Spleen (tissue), 11 donors: ENCODE measurements around the gene STAU1. TPM values are rescaled to one million over a fixed set of nuclear protein-coding genes. Genes with fewer than 3 reads are reported as not detected.
A peak's percentile ranks its signal among the peaks of the same experiment; 100 is the strongest.

Experiments used
- DNase-seq: peaks from one replicate; pipeline ENCODE4 v3.0.0-alpha.2; 2020
- H3K27ac ChIP-seq, 8 donors: fragments of 200-600 bp; sonication (generic) in 7 of 8; 1 replicate in 4 of 8; 2 replicates in 4 of 8; pipeline versions ENCODE4 v1.5.0 to v1.8.0; 2016 to 2021; ENCODE audit warnings: inconsistent platforms in 4 of 8, mild to moderate bottlenecking in 4 of 8, moderate library complexity in 1 of 8
- H3K27me3 ChIP-seq, 7 donors: fragments of 200-600 bp; sonication (generic) in 6 of 7; replicated peaks in 1 of 7; 1 replicate in 4 of 7; 2 replicates in 3 of 7; pipeline versions ENCODE4 v1.5.0 to v1.8.0; 2016 to 2021; ENCODE audit warnings: inconsistent platforms in 3 of 7, mild to moderate bottlenecking in 1 of 7
- H3K36me3 ChIP-seq, 6 donors: fragments of 200-600 bp; sonication (generic) in 5 of 6; 1 replicate in 4 of 6; 2 replicates in 2 of 6; pipeline versions ENCODE4 v1.5.0 to v1.8.0; 2016 to 2021; ENCODE audit warnings: inconsistent platforms in 2 of 6
- H3K4me1 ChIP-seq, 6 donors: fragments of 200-600 bp; sonication (generic) in 5 of 6; 1 replicate in 3 of 6; 2 replicates in 3 of 6; pipeline versions ENCODE4 v1.5.0 to v1.8.0; 2016 to 2021; ENCODE audit warnings: inconsistent platforms in 3 of 6
- H3K4me3 ChIP-seq, 8 donors: fragments of 200-600 bp; sonication (generic) in 7 of 8; 1 replicate in 4 of 8; 2 replicates in 4 of 8; pipeline versions ENCODE4 v1.5.0 to v1.8.0; 2016 to 2021; ENCODE audit warnings: inconsistent platforms in 4 of 8, mild to moderate bottlenecking in 4 of 8, moderate library complexity in 2 of 8
- H3K9me3 ChIP-seq, 8 donors: fragments of 200-600 bp; sonication (generic) in 7 of 8; 1 replicate in 4 of 8; 2 replicates in 4 of 8; pipeline versions ENCODE4 v1.5.0 to v1.8.0; 2016 to 2021; ENCODE audit warnings: inconsistent platforms in 4 of 8
- POLR2A ChIP-seq, 3 donors: fragments of 450-650 bp; IDR thresholded peaks; one replicate each; pipeline ENCODE4 v1.5.1; 2017; ENCODE audit warnings: antibody characterized with exemption in 3 of 3, mild to moderate bottlenecking in 1 of 3
- POLR2AphosphoS5 ChIP-seq, 3 donors: sonication (generic); formaldehyde crosslinking; IDR thresholded peaks; one replicate each; pipeline ENCODE4 v1.5.1; 2017; ENCODE audit warnings: antibody characterized with exemption in 3 of 3
- WGBS, 5 donors: extraction: QIAGEN DNeasy Blood & Tissue Kit in 3 of 5; methylation state at CpG; one replicate each; pipeline versions ENCODE4 v1.1.5 to v1.1.7; 2013 to 2018; 5-methylcytosine and 5-hydroxymethylcytosine counted together
- intact Hi-C: fragments of 100-400 bp; cut with DNase I; formaldehyde crosslinking; loops from one replicate; pipeline ENCODE4 v1.15.0; 2023; ENCODE audit warnings: low total_unique reads
- polyA plus RNA-seq, 3 donors: library from polyadenylated mRNA; stranded (reverse); fragments of 200-250 nt; gene quantifications; one replicate each; pipeline ENCODE4 v1.2.1, GENCODE V29; 2013
- total RNA-seq, 7 donors: library from RNA; depleted of rRNA in 3 of 7; stranded (reverse); fragments of >200 nt in 3 of 7; fragmentation: NEBNext Ultra II Directional in 4 of 7; extraction: Animal tissue kit (Norgen Biotek cat#: 25700) in 4 of 7; gene quantifications; one replicate each; pipeline versions ENCODE4 v1.1.0 to v1.2.1, GENCODE V29; 2016 to 2021
- TF ChIP-seq, protein P1 (sequence below), 11 experiments: fragments of 200-600 bp in 7 of 11; fragments of 450-650 bp in 4 of 11; sonication (generic) in 4 of 11; IDR thresholded peaks in 8 of 11; conservative IDR thresholded peaks in 3 of 11; 1 replicate in 7 of 11; 2 replicates in 4 of 11; pipeline versions ENCODE4 v1.4.0 to v1.8.0; 2016 to 2021; ENCODE audit warnings: antibody characterized with exemption in 11 of 11, inconsistent platforms in 4 of 11, mild to moderate bottlenecking in 1 of 11
- donor health status: healthy with polysubstance abuse.
- donor health status: DM: no; HTN: no; CAD: no; lungs with moderate emphysema.
- donor health status: DM: no; HTN: no; CAD: no.
- donor health status: Bipolar disorder and iron deficiency.
- donor health status: healthy.
- donor health status: DM: no; HTN: no; CAD: no.
- donor health status: DM: yes; HTN: yes; CAD: no.

STAU1 gene
- total and polyA plus RNA-seq, 10 donors = 18.5 to 76.9 (median 59.5) TPM

GRCh38 chr20:49183444-49183843, 4.7 kb downstream of the STAU1 start:
- Histone ChIP-seq H3K4me3 (no peak overlapping the region), H3K36me3 (peaks cover 0 to 11% (median 3%) of the 10 kb centered on the region in 6 donors), H3K27me3 (no peaks in the 10 kb centered on the region), H3K9me3 (no peaks in the 10 kb centered on the region), H3K27ac (no peak overlapping the region), H3K4me1 (peaks cover 20 to 93% (median 70%) of the 10 kb centered on the region in 6 donors)
- DNase-seq = peak; percentile 10
- intact Hi-C loops = no loop called here
- 94 to 98% (median 97%) methylated on average over 3 of the region's 3 CpGs for WGBS, 5 donors
- TF ChIP-seq POLR2AphosphoS5 (IDR thresholded peaks at IDR 0.05) (no peak), POLR2A (IDR thresholded peaks at IDR 0.05) (no peak)
- TF ChIP-seq, protein P1, sequence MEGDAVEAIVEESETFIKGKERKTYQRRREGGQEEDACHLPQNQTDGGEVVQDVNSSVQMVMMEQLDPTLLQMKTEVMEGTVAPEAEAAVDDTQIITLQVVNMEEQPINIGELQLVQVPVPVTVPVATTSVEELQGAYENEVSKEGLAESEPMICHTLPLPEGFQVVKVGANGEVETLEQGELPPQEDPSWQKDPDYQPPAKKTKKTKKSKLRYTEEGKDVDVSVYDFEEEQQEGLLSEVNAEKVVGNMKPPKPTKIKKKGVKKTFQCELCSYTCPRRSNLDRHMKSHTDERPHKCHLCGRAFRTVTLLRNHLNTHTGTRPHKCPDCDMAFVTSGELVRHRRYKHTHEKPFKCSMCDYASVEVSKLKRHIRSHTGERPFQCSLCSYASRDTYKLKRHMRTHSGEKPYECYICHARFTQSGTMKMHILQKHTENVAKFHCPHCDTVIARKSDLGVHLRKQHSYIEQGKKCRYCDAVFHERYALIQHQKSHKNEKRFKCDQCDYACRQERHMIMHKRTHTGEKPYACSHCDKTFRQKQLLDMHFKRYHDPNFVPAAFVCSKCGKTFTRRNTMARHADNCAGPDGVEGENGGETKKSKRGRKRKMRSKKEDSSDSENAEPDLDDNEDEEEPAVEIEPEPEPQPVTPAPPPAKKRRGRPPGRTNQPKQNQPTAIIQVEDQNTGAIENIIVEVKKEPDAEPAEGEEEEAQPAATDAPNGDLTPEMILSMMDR (IDR thresholded peaks at IDR 0.05 in 8 of 11, conservative IDR thresholded peaks at IDR 0.05 in 3 of 11) = no peak

GRCh38 chr20:49181265-49181877, 6.8 kb downstream of the STAU1 start:
- TF ChIP-seq POLR2AphosphoS5 (IDR thresholded peaks at IDR 0.05) (no peak), POLR2A (IDR thresholded peaks at IDR 0.05) (no peak)
- TF ChIP-seq, protein P1 (IDR thresholded peaks at IDR 0.05 in 8 of 11, conservative IDR thresholded peaks at IDR 0.05 in 3 of 11) = no peak
- 86 to 93% (median 92%) methylated on average over 7 to 8 of the region's 8 CpGs for WGBS, 5 donors
- Histone ChIP-seq H3K27me3 (no peaks in the 10 kb centered on the region), H3K4me1 (peaks cover 17 to 90% (median 65%) of the 10 kb centered on the region in 6 donors), H3K9me3 (no peaks in the 10 kb centered on the region), H3K36me3 (peaks cover 0 to 32% (median 9%) of the 10 kb centered on the region in 6 donors), H3K4me3 (no peak overlapping the region), H3K27ac (peak overlapping the region in 1 of 8 donors; percentile 67)
- intact Hi-C loops = no loop called here
- DNase-seq = no peak

GRCh38 chr20:49179368-49180277, 8.5 kb downstream of the STAU1 start:
- peak overlapping the region in 2 of 8 donors; percentile 2 to 25 for H3K4me3 ChIP-seq
- TF ChIP-seq POLR2A (IDR thresholded peaks at IDR 0.05) (no peak), POLR2AphosphoS5 (IDR thresholded peaks at IDR 0.05) (no peak)
- TF ChIP-seq, protein P1 (IDR thresholded peaks at IDR 0.05 in 8 of 11, conservative IDR thresholded peaks at IDR 0.05 in 3 of 11) = no peak
- peaks cover 0 to 43% (median 9%) of the 10 kb centered on the region in 6 donors for H3K36me3 ChIP-seq
- no peaks in the 10 kb centered on the region for H3K27me3 ChIP-seq
- no peaks in the 10 kb centered on the region for H3K9me3 ChIP-seq
- peaks cover 12 to 77% (median 48%) of the 10 kb centered on the region in 6 donors for H3K4me1 ChIP-seq
- H3K27ac ChIP-seq = peak overlapping the region in 7 of 8 donors; percentile 5 to 79 (median 51)
- intact Hi-C loops = no loop called here
- DNase-seq = no peak
- 4 to 16% (median 13%) methylated on average over 1 of the region's 1 CpG for WGBS, 5 donors

- Histone ChIP-seq H3K9me3 (no peaks in the 10 kb centered on the region), H3K27me3 (no peaks in the 10 kb centered on the region), H3K36me3 (peaks cover 0 to 89% (median 20%) of the 10 kb centered on the region in 6 donors), H3K27ac (no peak overlapping the region), H3K4me3 (no peak overlapping the region), H3K4me1 (peaks cover 2 to 55% (median 18%) of the 10 kb centered on the region in 6 donors)
- TF ChIP-seq POLR2AphosphoS5 (IDR thresholded peaks at IDR 0.05) = no peak
- TF ChIP-seq, protein P1 (IDR thresholded peaks at IDR 0.05 in 8 of 11, conservative IDR thresholded peaks at IDR 0.05 in 3 of 11) = no peak
- TF ChIP-seq POLR2A (IDR thresholded peaks at IDR 0.05) = no peak
- intact Hi-C loops = no loop called here
- no peak for DNase-seq
- 93 to 97% (median 93%) methylated on average over 6 of the region's 6 CpGs for WGBS, 5 donors
Observed at GRCh38 chr20:49174183-49174582, 14.0 kb downstream of the STAU1 start.
